Spleen (tissue), 13 donors: ENCODE data around the gene PLCH1. TPM values are rescaled to one million over a fixed set of nuclear protein-coding genes. Genes with fewer than 3 reads are reported as not detected.

Source experiments
- DNase-seq: peaks from one replicate; pipeline ENCODE4 v3.0.0-alpha.2; 2020
- H3K27ac ChIP-seq, 8 donors: fragments of 200-600 bp; sonication (generic) in 7 of 8; 1 replicate in 4 of 8; 2 replicates in 4 of 8; pipeline versions ENCODE4 v1.5.0 to v1.8.0; 2016 to 2021; ENCODE audit warnings: inconsistent platforms in 4 of 8, mild to moderate bottlenecking in 4 of 8, moderate library complexity in 1 of 8
- H3K27me3 ChIP-seq, 7 donors: fragments of 200-600 bp; sonication (generic) in 6 of 7; replicated peaks in 1 of 7; 1 replicate in 4 of 7; 2 replicates in 3 of 7; pipeline versions ENCODE4 v1.5.0 to v1.8.0; 2016 to 2021; ENCODE audit warnings: inconsistent platforms in 3 of 7, mild to moderate bottlenecking in 1 of 7
- H3K36me3 ChIP-seq, 6 donors: fragments of 200-600 bp; sonication (generic) in 5 of 6; 1 replicate in 4 of 6; 2 replicates in 2 of 6; pipeline versions ENCODE4 v1.5.0 to v1.8.0; 2016 to 2021; ENCODE audit warnings: inconsistent platforms in 2 of 6
- H3K4me1 ChIP-seq, 6 donors: fragments of 200-600 bp; sonication (generic) in 5 of 6; 1 replicate in 3 of 6; 2 replicates in 3 of 6; pipeline versions ENCODE4 v1.5.0 to v1.8.0; 2016 to 2021; ENCODE audit warnings: inconsistent platforms in 3 of 6
- H3K4me3 ChIP-seq, 8 donors: fragments of 200-600 bp; sonication (generic) in 7 of 8; 1 replicate in 4 of 8; 2 replicates in 4 of 8; pipeline versions ENCODE4 v1.5.0 to v1.8.0; 2016 to 2021; ENCODE audit warnings: inconsistent platforms in 4 of 8, mild to moderate bottlenecking in 4 of 8, moderate library complexity in 2 of 8
- H3K9me3 ChIP-seq, 8 donors: fragments of 200-600 bp; sonication (generic) in 7 of 8; 1 replicate in 4 of 8; 2 replicates in 4 of 8; pipeline versions ENCODE4 v1.5.0 to v1.8.0; 2016 to 2021; ENCODE audit warnings: inconsistent platforms in 4 of 8
- CTCF ChIP-seq, 11 experiments: fragments of 200-600 bp in 7 of 11; fragments of 450-650 bp in 4 of 11; sonication (generic) in 4 of 11; IDR thresholded peaks in 8 of 11; conservative IDR thresholded peaks in 3 of 11; 1 replicate in 7 of 11; 2 replicates in 4 of 11; pipeline versions ENCODE4 v1.4.0 to v1.8.0; 2016 to 2021; ENCODE audit warnings: antibody characterized with exemption in 11 of 11, inconsistent platforms in 4 of 11, mild to moderate bottlenecking in 1 of 11
- POLR2A ChIP-seq, 3 donors: fragments of 450-650 bp; IDR thresholded peaks; one replicate each; pipeline ENCODE4 v1.5.1; 2017; ENCODE audit warnings: antibody characterized with exemption in 3 of 3, mild to moderate bottlenecking in 1 of 3
- POLR2AphosphoS5 ChIP-seq, 3 donors: sonication (generic); formaldehyde crosslinking; IDR thresholded peaks; one replicate each; pipeline ENCODE4 v1.5.1; 2017; ENCODE audit warnings: antibody characterized with exemption in 3 of 3
- WGBS, 5 donors: extraction: QIAGEN DNeasy Blood & Tissue Kit in 3 of 5; methylation state at CpG; one replicate each; pipeline versions ENCODE4 v1.1.5 to v1.1.7; 2013 to 2018; 5-methylcytosine and 5-hydroxymethylcytosine counted together
- intact Hi-C: fragments of 100-400 bp; cut with DNase I; formaldehyde crosslinking; loops from one replicate; pipeline ENCODE4 v1.15.0; 2023; ENCODE audit warnings: low total_unique reads
- long read RNA-seq, 2 donors: transcript quantifications; one replicate each; lab custom pipeline, GENCODE V29; 2026
- polyA plus RNA-seq, 3 donors: library from polyadenylated mRNA; stranded (reverse); fragments of 200-250 nt; gene quantifications; one replicate each; pipeline ENCODE4 v1.2.1, GENCODE V29; 2013
- total RNA-seq, 7 donors: library from RNA; depleted of rRNA in 3 of 7; stranded (reverse); fragments of >200 nt in 3 of 7; fragmentation: NEBNext Ultra II Directional in 4 of 7; extraction: Animal tissue kit (Norgen Biotek cat#: 25700) in 4 of 7; gene quantifications; one replicate each; pipeline versions ENCODE4 v1.1.0 to v1.2.1, GENCODE V29; 2016 to 2021
- donor health status: healthy with polysubstance abuse.
- donor health status: DM: no; HTN: no; CAD: no; lungs with moderate emphysema.
- donor health status: DM: no; HTN: no; CAD: no.
- donor health status: Bipolar disorder and iron deficiency.
- donor health status: healthy.
- donor health status: DM: no; HTN: no; CAD: no.
- donor health status: DM: yes; HTN: yes; CAD: no.

The PLCH1 gene, protein sequence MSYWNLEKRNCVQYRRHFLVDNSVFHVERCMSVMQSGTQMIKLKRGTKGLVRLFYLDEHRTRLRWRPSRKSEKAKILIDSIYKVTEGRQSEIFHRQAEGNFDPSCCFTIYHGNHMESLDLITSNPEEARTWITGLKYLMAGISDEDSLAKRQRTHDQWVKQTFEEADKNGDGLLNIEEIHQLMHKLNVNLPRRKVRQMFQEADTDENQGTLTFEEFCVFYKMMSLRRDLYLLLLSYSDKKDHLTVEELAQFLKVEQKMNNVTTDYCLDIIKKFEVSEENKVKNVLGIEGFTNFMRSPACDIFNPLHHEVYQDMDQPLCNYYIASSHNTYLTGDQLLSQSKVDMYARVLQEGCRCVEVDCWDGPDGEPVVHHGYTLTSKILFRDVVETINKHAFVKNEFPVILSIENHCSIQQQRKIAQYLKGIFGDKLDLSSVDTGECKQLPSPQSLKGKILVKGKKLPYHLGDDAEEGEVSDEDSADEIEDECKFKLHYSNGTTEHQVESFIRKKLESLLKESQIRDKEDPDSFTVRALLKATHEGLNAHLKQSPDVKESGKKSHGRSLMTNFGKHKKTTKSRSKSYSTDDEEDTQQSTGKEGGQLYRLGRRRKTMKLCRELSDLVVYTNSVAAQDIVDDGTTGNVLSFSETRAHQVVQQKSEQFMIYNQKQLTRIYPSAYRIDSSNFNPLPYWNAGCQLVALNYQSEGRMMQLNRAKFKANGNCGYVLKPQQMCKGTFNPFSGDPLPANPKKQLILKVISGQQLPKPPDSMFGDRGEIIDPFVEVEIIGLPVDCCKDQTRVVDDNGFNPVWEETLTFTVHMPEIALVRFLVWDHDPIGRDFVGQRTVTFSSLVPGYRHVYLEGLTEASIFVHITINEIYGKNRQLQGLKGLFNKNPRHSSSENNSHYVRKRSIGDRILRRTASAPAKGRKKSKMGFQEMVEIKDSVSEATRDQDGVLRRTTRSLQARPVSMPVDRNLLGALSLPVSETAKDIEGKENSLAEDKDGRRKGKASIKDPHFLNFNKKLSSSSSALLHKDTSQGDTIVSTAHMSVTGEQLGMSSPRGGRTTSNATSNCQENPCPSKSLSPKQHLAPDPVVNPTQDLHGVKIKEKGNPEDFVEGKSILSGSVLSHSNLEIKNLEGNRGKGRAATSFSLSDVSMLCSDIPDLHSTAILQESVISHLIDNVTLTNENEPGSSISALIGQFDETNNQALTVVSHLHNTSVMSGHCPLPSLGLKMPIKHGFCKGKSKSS (N-terminal part only)
- under 1 TPM in 6 of 7 donors, not detected in 1; 0.06 to 0.37 (median 0.23) TPM for total RNA-seq
- polyA plus RNA-seq, result under 1 TPM; 0.02 to 0.04 (median 0.03) TPM
- long read RNA-seq, donor 1, result 0 reads
- long read RNA-seq, donor 2, result 0 reads

DNA sequence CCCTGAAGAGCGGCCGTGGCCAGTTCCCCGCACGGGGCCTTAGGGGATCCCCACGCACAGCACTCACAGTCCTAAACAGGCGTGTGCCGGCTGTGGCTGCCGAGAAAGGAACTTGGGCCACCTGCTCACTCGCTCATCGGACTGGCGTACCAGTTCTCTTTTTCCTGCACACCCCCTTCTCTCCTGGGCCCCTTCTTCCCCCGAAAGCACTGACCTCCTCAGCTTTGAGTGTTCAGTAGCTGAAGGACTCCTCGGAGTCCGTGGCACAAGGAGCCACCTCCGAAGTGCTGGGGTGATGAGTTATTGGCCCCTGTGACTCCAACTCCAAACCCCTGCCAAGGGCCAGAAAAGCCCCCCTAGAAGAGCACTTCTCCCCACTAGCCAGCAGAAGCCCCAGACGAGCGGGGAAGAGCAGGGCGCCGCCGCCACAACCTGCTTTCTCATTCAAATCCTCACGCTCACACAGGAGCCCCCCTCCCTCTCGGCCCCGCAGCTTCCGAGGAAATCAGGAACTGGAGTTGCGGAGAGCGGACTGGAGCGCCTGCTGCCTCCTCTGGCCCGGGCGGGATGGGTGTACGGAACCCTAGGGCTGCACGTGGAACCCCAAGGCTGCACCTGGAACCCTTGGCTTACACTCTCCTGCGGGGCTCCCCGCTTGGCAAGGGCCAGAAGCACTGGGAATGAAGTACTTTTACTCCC, at the start of gene PLCH1:
TSS of gene PLCH1 (minus strand) at position 446 of the 699 bp plus-strand sequence. CDS start 40,847 bp downstream, outside the sequence.
- DNase-seq, result peak; percentile 87
- intact Hi-C loops, result no loop called here
- no peaks in the 10 kb centered on the region for H3K9me3 ChIP-seq
- H3K27ac ChIP-seq, result no peak within 1 kb of the TSS
- H3K4me1 ChIP-seq, result peaks cover 6 to 31% (median 27%) of the 10 kb centered on the region in 6 donors
- no peaks in the 10 kb centered on the region for H3K36me3 ChIP-seq
- peak within 1 kb of the TSS; percentile 41 to 76 (median 49) for H3K4me3 ChIP-seq
- H3K27me3 ChIP-seq, result peaks cover 0 to 73% (median 20%) of the 10 kb centered on the region in 7 donors
- WGBS, 5 donors, result 1 to 2% (median 1%) methylated on average over 26 to 33 of the region's 33 CpGs
- TF ChIP-seq POLR2AphosphoS5 (IDR thresholded peaks at IDR 0.05) (no peak), POLR2A (IDR thresholded peaks at IDR 0.05) (no peak), CTCF (IDR thresholded peaks at IDR 0.05 in 8 of 11, conservative IDR thresholded peaks at IDR 0.05 in 3 of 11) (no peak)

- no peak for TF ChIP-seq POLR2AphosphoS5 (IDR thresholded peaks at IDR 0.05)
Measured at GRCh38 chr3:155792532-155792931, 47.7 kb upstream of the PLCH1 start.

GRCh38 chr3:155791190-155791589, 46.3 kb upstream of the PLCH1 start:
- no peak for DNase-seq
- Histone ChIP-seq H3K36me3 (peaks cover 0 to 23% (median 4%) of the 10 kb centered on the region in 6 donors), H3K27ac (peak overlapping the region in 1 of 8 donors; percentile 41), H3K27me3 (no peaks in the 10 kb centered on the region), H3K4me1 (no peaks in the 10 kb centered on the region), H3K4me3 (no peak overlapping the region), H3K9me3 (peaks cover 0 to 14% (median 5%) of the 10 kb centered on the region in 8 donors)
- 62 to 100% (median 79%) methylated on average over 2 of the region's 2 CpGs for WGBS, 5 donors
- no peak for TF ChIP-seq CTCF (IDR thresholded peaks at IDR 0.05 in 8 of 11, conservative IDR thresholded peaks at IDR 0.05 in 3 of 11)
- no peak for TF ChIP-seq POLR2AphosphoS5 (IDR thresholded peaks at IDR 0.05)
- TF ChIP-seq POLR2A (IDR thresholded peaks at IDR 0.05), result no peak
- intact Hi-C loops, result no loop called here

More at GRCh38 chr3:155792532-155792931, 47.7 kb upstream of the PLCH1 start:
- WGBS, 5 donors, result 86 to 96% (median 93%) methylated on average over 1 of the region's 1 CpG
- intact Hi-C loops, result no loop called here
- H3K27me3 ChIP-seq, result no peaks in the 10 kb centered on the region
- H3K36me3 ChIP-seq, result peaks cover 0 to 33% (median 6%) of the 10 kb centered on the region in 6 donors
- no peak overlapping the region for H3K27ac ChIP-seq
- H3K9me3 ChIP-seq, result peaks cover 0 to 14% (median 5%) of the 10 kb centered on the region in 8 donors
- no peaks in the 10 kb centered on the region for H3K4me1 ChIP-seq
- no peak for DNase-seq
- no peak overlapping the region for H3K4me3 ChIP-seq
